Stimulated activated naive CD4-positive, alpha-beta T cell (primary cell): ENCODE measurements around the gene CERS1.

Source experiments
- DNase-seq, 6 experiments: peaks; one replicate each; lab custom pipeline; 2025; lab: John Stamatoyannopoulos, UW

The CERS1 gene

GRCh38 chr19:18839465-18840287 lies 56.3 kb downstream of the CERS1 start:
- no peak for DNase-seq

GRCh38 chr19:18834644-18834984 lies 61.3 kb downstream of the CERS1 start:
- no peak for DNase-seq

- DNase-seq = no peak
These were observed 61.9 kb downstream of the CERS1 start for GRCh38 chr19:18833849-18834643.

GRCh38 chr19:18833141-18833476 lies 62.8 kb downstream of the CERS1 start:
- peak in 1 of 6 experiments; percentile 28 for DNase-seq

GRCh38 chr19:18832306-18833140 lies 63.4 kb downstream of the CERS1 start:
- no peak for DNase-seq

GRCh38 chr19:18831524-18832305 lies 64.2 kb downstream of the CERS1 start, which contains the start of gene UPF1:
Gene UPF1 (plus strand): TSS chr19:18831959. CDS start chr19:18832210, 251 bp downstream.
- peak; percentile 88 to 96 (median 93) for DNase-seq

- DNase-seq = no peak
These were observed 65.5 kb downstream of the CERS1 start for GRCh38 chr19:18830488-18830887.

GRCh38 chr19:18828786-18829185 lies 67.2 kb downstream of the CERS1 start:
- no peak for DNase-seq
